Measurements from ENCODE around the gene DENND1B. TPM values are rescaled to one million over a fixed set of nuclear protein-coding genes. Genes with fewer than 3 reads are reported as not detected.

Gene DENND1B
- total RNA-seq, 3 donors from 2014 or later = 10.1 to 54.7 (median 29.8) TPM

- H3K4me3 ChIP-seq = no peak overlapping the region
- TF ChIP-seq CTCF (IDR thresholded peaks at IDR 0.05) (no peak), POLR2AphosphoS5 (IDR thresholded peaks at IDR 0.05) (no peak), POLR2A (IDR thresholded peaks at IDR 0.05) (no peak)
- intact Hi-C loops (cut with DNase I; ENCODE audit: low total_unique reads) = no loop called here
- no peaks in the 10 kb centered on the region for H3K36me3 ChIP-seq
- H3K27me3 ChIP-seq = no peaks in the 10 kb centered on the region
- H3K4me1 ChIP-seq = no peaks in the 10 kb centered on the region
- no peak overlapping the region for H3K27ac ChIP-seq
- no peaks in the 10 kb centered on the region for H3K9me3 ChIP-seq
- no peak for DNase-seq (ENCODE audit: low spot score in 2 of 2)
These were observed 309.6 kb downstream of the DENND1B start for GRCh38 chr1:197465528-197466327.

DNA sequence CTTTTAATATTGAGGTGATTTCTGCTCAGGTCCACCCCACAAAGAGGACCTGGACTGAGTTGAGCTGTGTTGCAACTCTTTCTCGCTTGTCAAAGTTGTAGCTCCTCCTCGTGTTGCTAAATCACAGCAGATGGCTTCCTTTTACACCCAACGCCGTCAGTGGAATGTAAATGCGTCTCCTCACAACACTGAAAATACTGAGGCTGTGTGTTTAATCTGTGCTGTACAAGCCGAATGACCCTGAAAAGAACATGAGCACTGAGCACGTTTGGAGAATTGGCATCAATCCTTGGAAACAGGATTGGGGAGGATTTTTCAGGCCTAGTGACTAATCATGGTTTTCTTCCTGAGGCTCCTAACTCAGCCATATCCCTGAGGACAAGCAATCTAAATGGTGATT lies 311.2 kb downstream of the DENND1B start:
- H3K27me3 ChIP-seq = no peaks in the 10 kb centered on the region
- peak overlapping the region in 1 of 2 donors; percentile 4 for H3K27ac ChIP-seq
- TF ChIP-seq POLR2AphosphoS5 (IDR thresholded peaks at IDR 0.05) (no peak), CTCF (IDR thresholded peaks at IDR 0.05) (no peak), POLR2A (IDR thresholded peaks at IDR 0.05) (no peak)
- H3K36me3 ChIP-seq = no peaks in the 10 kb centered on the region
- intact Hi-C loops (cut with DNase I; ENCODE audit: low total_unique reads) = loop anchor here (5.0 kb wide), 1 partner anchor 367 kb away; no protein-coding TSS in a partner anchor
- H3K4me3 ChIP-seq = no peak overlapping the region
- no peak for DNase-seq (ENCODE audit: low spot score in 2 of 2)
- no peaks in the 10 kb centered on the region for H3K9me3 ChIP-seq
- H3K4me1 ChIP-seq = no peaks in the 10 kb centered on the region

DNA sequence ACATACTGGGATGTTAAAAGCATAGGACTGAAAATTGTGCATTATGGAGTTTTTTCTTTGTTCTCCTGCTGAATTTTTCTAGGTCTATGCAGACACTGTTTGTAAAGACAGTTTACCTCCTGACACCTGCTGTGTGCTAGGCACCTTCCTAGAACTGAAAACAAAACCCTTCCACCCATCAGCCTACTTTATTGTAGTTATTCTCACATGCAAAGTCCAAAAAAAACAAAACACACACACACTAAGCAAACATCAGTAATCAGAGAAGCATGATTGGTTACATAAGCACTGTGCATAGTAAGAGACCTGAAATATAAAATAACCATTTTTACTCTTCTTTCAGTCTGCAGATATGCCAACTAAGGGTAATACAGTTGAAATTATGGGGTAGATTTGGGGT lies 312.1 kb downstream of the DENND1B start:
- no peaks in the 10 kb centered on the region for H3K4me1 ChIP-seq
- no peak for DNase-seq (ENCODE audit: low spot score in 2 of 2)
- H3K27ac ChIP-seq = no peak overlapping the region
- no peaks in the 10 kb centered on the region for H3K9me3 ChIP-seq
- TF ChIP-seq POLR2AphosphoS5 (IDR thresholded peaks at IDR 0.05) (no peak), POLR2A (IDR thresholded peaks at IDR 0.05) (no peak), CTCF (IDR thresholded peaks at IDR 0.05) (no peak)
- H3K4me3 ChIP-seq = no peak overlapping the region
- intact Hi-C loops (cut with DNase I; ENCODE audit: low total_unique reads) = loop anchor here (5.0 kb wide), 1 partner anchor 366 kb away; no protein-coding TSS in a partner anchor
- H3K36me3 ChIP-seq = no peaks in the 10 kb centered on the region
- H3K27me3 ChIP-seq = no peaks in the 10 kb centered on the region

- no peak overlapping the region for H3K4me3 ChIP-seq
- no peaks in the 10 kb centered on the region for H3K27me3 ChIP-seq
- no peaks in the 10 kb centered on the region for H3K9me3 ChIP-seq
- DNase-seq (ENCODE audit: low spot score in 2 of 2) = no peak
- H3K4me1 ChIP-seq = no peaks in the 10 kb centered on the region
- no peaks in the 10 kb centered on the region for H3K36me3 ChIP-seq
- intact Hi-C loops (cut with DNase I; ENCODE audit: low total_unique reads) = loop anchor here (5.0 kb wide), 1 partner anchor 365 kb away; no protein-coding TSS in a partner anchor
- no peak for TF ChIP-seq POLR2A (IDR thresholded peaks at IDR 0.05)
- TF ChIP-seq POLR2AphosphoS5 (IDR thresholded peaks at IDR 0.05) = no peak
- TF ChIP-seq CTCF (IDR thresholded peaks at IDR 0.05) = no peak
- no peak overlapping the region for H3K27ac ChIP-seq
These were observed 312.7 kb downstream of the DENND1B start for GRCh38 chr1:197462539-197462938.

Other genes starting within 250 kb of the DENND1B start
- 1 to 10 TPM; 2.0 to 2.6 (median 2.6) TPM for gene C1orf53, start 127.2 kb upstream of the DENND1B start, total RNA-seq
- not detected for gene LHX9, start 141.9 kb upstream of the DENND1B start, total RNA-seq

All from breast epithelium (tissue), 4 donors.